Iris pigment epithelial cell (primary cell): ENCODE results near the gene TMEM250.
"Not testable (repeated sequence)": the region's sequence is repeated elsewhere in the genome, so short reads cannot be mapped to it uniquely, and the experiment has no call there.

Experiments
- DNase-seq: peaks from one replicate; pipeline ENCODE4 v3.0.0-alpha.2; 2011; ENCODE audit warnings: low read depth

TMEM250 gene

GRCh38 chr9:136118320-136119060 is at the start of gene TMEM250:
Gene TMEM250, minus strand, starts transcription at chr9:136118875. Its CDS starts 1,975 bp downstream, at chr9:136116900.
- DNase-seq = peak; percentile 96

GRCh38 chr9:136163248-136163850 is 44.7 kb upstream of the TMEM250 start:
- no peak for DNase-seq

- no peak for DNase-seq
Observed at GRCh38 chr9:136160995-136161610, 42.4 kb upstream of the TMEM250 start.

- no peak for DNase-seq
Observed at GRCh38 chr9:136160381-136160841, 41.7 kb upstream of the TMEM250 start.

GRCh38 chr9:136159851-136160250 is 41.2 kb upstream of the TMEM250 start:
- DNase-seq = no peak

- DNase-seq = no peak
Observed at GRCh38 chr9:136157477-136158265, 39.0 kb upstream of the TMEM250 start.

- DNase-seq = no peak
Observed at GRCh38 chr9:136156209-136157120, 37.8 kb upstream of the TMEM250 start.

- DNase-seq = no peak
Observed at GRCh38 chr9:136155576-136155975, 36.9 kb upstream of the TMEM250 start.

GRCh38 chr9:136154943-136155342 is 36.3 kb upstream of the TMEM250 start:
- no peak for DNase-seq

- no peak for DNase-seq
Observed at GRCh38 chr9:136153381-136154065, 34.8 kb upstream of the TMEM250 start.

GRCh38 chr9:136152931-136153330 is 34.3 kb upstream of the TMEM250 start:
- DNase-seq = no peak

- DNase-seq = no peak
Observed at GRCh38 chr9:136152543-136152866, 33.8 kb upstream of the TMEM250 start.

GRCh38 chr9:136151848-136152542 is 33.3 kb upstream of the TMEM250 start:
- no peak for DNase-seq

- no peak for DNase-seq
Observed at GRCh38 chr9:136151214-136151804, 32.6 kb upstream of the TMEM250 start.

- not testable (repeated sequence) for DNase-seq
Observed at GRCh38 chr9:136150664-136151213, 32.1 kb upstream of the TMEM250 start.

- DNase-seq = no peak
Observed at GRCh38 chr9:136149853-136150252, 31.2 kb upstream of the TMEM250 start.

- no peak for DNase-seq
Observed at GRCh38 chr9:136149337-136149736, 30.7 kb upstream of the TMEM250 start.

- DNase-seq = no peak
Observed at GRCh38 chr9:136148766-136149165, 30.1 kb upstream of the TMEM250 start.
